ENCODE data around the gene COL26A1.

Gene COL26A1

GRCh38 chr7:101410743-101411507 lies 48.2 kb downstream of the COL26A1 start:
- H3K4me3 ChIP-seq (ENCODE audit: low read depth, low read length), result no peak overlapping the region
- no peaks in the 10 kb centered on the region for H3K4me1 ChIP-seq (ENCODE audit: control insufficient read depth, insufficient read depth, low read length)
- no peak overlapping the region for H3K27ac ChIP-seq (ENCODE audit: extremely low read depth, low read depth, low read length)
- no peaks in the 10 kb centered on the region; the same call in 1 of the 2 replicates for H3K9me3 ChIP-seq (ENCODE audit: control insufficient read depth, insufficient read depth, low read depth, low read length)
- no peaks in the 10 kb centered on the region for H3K36me3 ChIP-seq (ENCODE audit: control insufficient read depth in 2 of 2, insufficient read depth in 1 of 2, low read length in 2 of 2)
- ChIA-PET CTCF (interaction anchor here (0.6 to 3.6 kb wide), 53 partner anchors 9 to 861 kb away, joined by 3 to 37 read pairs (median 4); partner anchors contain the start of genes COL26A1 and IFT22), POLR2A (interaction anchor here (1.5 kb wide), 1 partner anchor 89 kb away, joined by 6 read pairs; the partner anchor contains the start of gene IFT22)
- TF ChIP-seq ZBTB7A (tag by site-specific recombination; IDR thresholded peaks at IDR 0.05; ENCODE audit: low read depth) (peak; percentile 63; the same call in 1 of the 2 replicates), HOXA7 (CRISPR knock-in tag; IDR thresholded peaks at IDR 0.05; ENCODE audit: borderline replicate concordance) (no peak), ZSCAN30 (tag by site-specific recombination; IDR thresholded peaks at IDR 0.05) (no peak), ZNF112 (tag by site-specific recombination; IDR thresholded peaks at IDR 0.05) (no peak), ZNF76 (tag by site-specific recombination; IDR thresholded peaks at IDR 0.05; ENCODE audit: borderline replicate concordance, low read depth) (0 out of 2 replicates have a peak, but pooled peaks have one; percentile 15), ZNF146 (tag by site-specific recombination; IDR thresholded peaks at IDR 0.05) (no peak), YY2 (tag by site-specific recombination; IDR thresholded peaks at IDR 0.05) (0 out of 2 replicates have a peak, but pooled peaks have one; percentile 38), ZNF645 (tag by site-specific recombination; IDR thresholded peaks at IDR 0.05) (no peak), ZNF776 (tag by site-specific recombination; IDR thresholded peaks at IDR 0.05; ENCODE audit: borderline replicate concordance) (no peak), ZNF560 (tag by site-specific recombination; IDR thresholded peaks at IDR 0.05; ENCODE audit: borderline replicate concordance) (no peak), OVOL3 (tag by site-specific recombination; IDR thresholded peaks at IDR 0.05) (no peak), ZNF670 (tag by site-specific recombination; IDR thresholded peaks at IDR 0.05; ENCODE audit: low read depth) (no peak), ZNF600 (tag by site-specific recombination; IDR thresholded peaks at IDR 0.05) (no peak), ZNF2 (tag by site-specific recombination; IDR thresholded peaks at IDR 0.05) (0 out of 2 replicates have a peak, but pooled peaks have one; percentile 66), ZNF785 (tag by site-specific recombination; IDR thresholded peaks at IDR 0.05) (0 out of 2 replicates have a peak, but pooled peaks have one; percentile 30), ZNF707 (tag by site-specific recombination; IDR thresholded peaks at IDR 0.05) (no peak), REPIN1 (tag by site-specific recombination; IDR thresholded peaks at IDR 0.05; ENCODE audit: low read depth) (no peak), ZNF280C (tag by site-specific recombination; IDR thresholded peaks at IDR 0.05) (no peak), ZNF10 (tag by site-specific recombination; IDR thresholded peaks at IDR 0.05) (no peak), SP3 (tag by site-specific recombination; IDR thresholded peaks at IDR 0.05) (no peak; the same call in 1 of the 2 replicates), ZNF704 (tag by site-specific recombination; IDR thresholded peaks at IDR 0.05) (no peak), ZNF366 (tag by site-specific recombination; conservative IDR thresholded peaks at IDR 0.05) (no peak), ZNF658 (tag by site-specific recombination; IDR thresholded peaks at IDR 0.05) (no peak), BCL11B (tag by site-specific recombination; IDR thresholded peaks at IDR 0.05; ENCODE audit: low read depth) (no peak), ZNF350 (tag by site-specific recombination; IDR thresholded peaks at IDR 0.05) (no peak), ZNF623 (tag by site-specific recombination; IDR thresholded peaks at IDR 0.05) (no peak), ZNF530 (tag by site-specific recombination; IDR thresholded peaks at IDR 0.05; ENCODE audit: low read depth) (no peak), ZNF416 (tag by site-specific recombination; IDR thresholded peaks at IDR 0.05) (no peak), IKZF3 (tag by site-specific recombination; IDR thresholded peaks at IDR 0.05) (peak; percentile 64; the same call in 1 of the 2 replicates)
- TF ChIP-seq, protein P1, sequence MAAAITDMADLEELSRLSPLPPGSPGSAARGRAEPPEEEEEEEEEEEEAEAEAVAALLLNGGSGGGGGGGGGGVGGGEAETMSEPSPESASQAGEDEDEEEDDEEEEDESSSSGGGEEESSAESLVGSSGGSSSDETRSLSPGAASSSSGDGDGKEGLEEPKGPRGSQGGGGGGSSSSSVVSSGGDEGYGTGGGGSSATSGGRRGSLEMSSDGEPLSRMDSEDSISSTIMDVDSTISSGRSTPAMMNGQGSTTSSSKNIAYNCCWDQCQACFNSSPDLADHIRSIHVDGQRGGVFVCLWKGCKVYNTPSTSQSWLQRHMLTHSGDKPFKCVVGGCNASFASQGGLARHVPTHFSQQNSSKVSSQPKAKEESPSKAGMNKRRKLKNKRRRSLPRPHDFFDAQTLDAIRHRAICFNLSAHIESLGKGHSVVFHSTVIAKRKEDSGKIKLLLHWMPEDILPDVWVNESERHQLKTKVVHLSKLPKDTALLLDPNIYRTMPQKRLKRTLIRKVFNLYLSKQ (tag by site-specific recombination; IDR thresholded peaks at IDR 0.05; ENCODE audit: borderline replicate concordance), result no peak
